ENCODE measurements around the gene FOXP4. TPM values are rescaled to one million over a fixed set of nuclear protein-coding genes. Genes with fewer than 3 reads are reported as not detected.

Gene FOXP4
- total and polyA plus RNA-seq, 2 donors (not counting 1 experiment from before 2014, with no cell fraction given), result 0.81 to 1.8 TPM

DNA sequence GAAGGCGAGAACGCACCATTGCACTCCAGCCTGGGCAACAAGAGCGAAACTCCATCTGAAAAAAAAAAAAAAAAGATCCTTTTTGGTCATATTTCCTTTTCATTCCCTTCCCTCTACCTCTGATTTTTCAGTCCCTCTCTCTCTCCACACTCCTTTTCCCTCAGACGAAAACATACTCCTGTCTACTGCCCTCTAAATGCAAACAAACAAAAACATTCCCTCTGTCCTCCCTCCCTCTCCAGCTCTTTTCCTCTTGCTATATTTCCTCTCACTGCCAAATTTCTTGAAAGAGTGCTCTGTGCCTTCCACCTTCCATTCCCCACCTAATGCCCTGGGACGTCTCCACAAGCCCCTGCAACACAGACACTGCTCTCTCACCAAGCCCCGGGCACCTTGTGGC, 77.1 kb downstream of the FOXP4 start:
- TF ChIP-seq, protein P1, sequence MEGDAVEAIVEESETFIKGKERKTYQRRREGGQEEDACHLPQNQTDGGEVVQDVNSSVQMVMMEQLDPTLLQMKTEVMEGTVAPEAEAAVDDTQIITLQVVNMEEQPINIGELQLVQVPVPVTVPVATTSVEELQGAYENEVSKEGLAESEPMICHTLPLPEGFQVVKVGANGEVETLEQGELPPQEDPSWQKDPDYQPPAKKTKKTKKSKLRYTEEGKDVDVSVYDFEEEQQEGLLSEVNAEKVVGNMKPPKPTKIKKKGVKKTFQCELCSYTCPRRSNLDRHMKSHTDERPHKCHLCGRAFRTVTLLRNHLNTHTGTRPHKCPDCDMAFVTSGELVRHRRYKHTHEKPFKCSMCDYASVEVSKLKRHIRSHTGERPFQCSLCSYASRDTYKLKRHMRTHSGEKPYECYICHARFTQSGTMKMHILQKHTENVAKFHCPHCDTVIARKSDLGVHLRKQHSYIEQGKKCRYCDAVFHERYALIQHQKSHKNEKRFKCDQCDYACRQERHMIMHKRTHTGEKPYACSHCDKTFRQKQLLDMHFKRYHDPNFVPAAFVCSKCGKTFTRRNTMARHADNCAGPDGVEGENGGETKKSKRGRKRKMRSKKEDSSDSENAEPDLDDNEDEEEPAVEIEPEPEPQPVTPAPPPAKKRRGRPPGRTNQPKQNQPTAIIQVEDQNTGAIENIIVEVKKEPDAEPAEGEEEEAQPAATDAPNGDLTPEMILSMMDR (conservative IDR thresholded peaks at IDR 0.05 in 1 of 2, IDR thresholded peaks at IDR 0.05 in 1 of 2; ENCODE audit: low read depth in 1 of 2, low read length in 2 of 2), result no peak
- TF ChIP-seq EZH2 (IDR thresholded peaks at IDR 0.05; ENCODE audit: low read length, missing control alignments), result no peak
- Histone ChIP-seq H3K4me1 (ENCODE audit: control insufficient read depth, extremely low read depth, insufficient read depth, low read length) (no peaks in the 10 kb centered on the region), H3K36me3 (ENCODE audit: control insufficient read depth, insufficient read depth, low read length) (no peaks in the 10 kb centered on the region), H3K79me2 (ENCODE audit: control insufficient read depth, insufficient read depth, low read length) (no peaks in the 10 kb centered on the region), H3K27ac (ENCODE audit: insufficient read depth, low read length) (no peak overlapping the region), H3K27me3 (ENCODE audit: control insufficient read depth, insufficient read depth, low read length) (no peaks in the 10 kb centered on the region), H3K9ac (ENCODE audit: insufficient read depth, low read length) (no peak overlapping the region), H2AFZ (ENCODE audit: low read length) (no peak overlapping the region), H3K9me3 (ENCODE audit: control insufficient read depth, insufficient read depth, low read depth, low read length) (no peaks in the 10 kb centered on the region), H3K4me3 (replicated peaks in 1 of 4; ENCODE audit: control extremely low read depth in 1 of 4, insufficient read depth in 1 of 4, low read depth in 3 of 4, low read length in 4 of 4) (no peak overlapping the region), H4K20me1 (ENCODE audit: control insufficient read depth, extremely low read depth, insufficient read depth, low read length) (no peaks in the 10 kb centered on the region), H3K4me2 (ENCODE audit: extremely low read depth, insufficient read depth, low read length) (no peak overlapping the region)
- DNase-seq (ENCODE audit: low read depth in 2 of 2), result no peak

GRCh38 chr6:41624621-41625380, 78.6 kb downstream of the FOXP4 start:
- no peak for DNase-seq (ENCODE audit: low read depth in 2 of 2)
- TF ChIP-seq, protein P1 (conservative IDR thresholded peaks at IDR 0.05 in 1 of 2, IDR thresholded peaks at IDR 0.05 in 1 of 2; ENCODE audit: low read depth in 1 of 2, low read length in 2 of 2), result no peak
- TF ChIP-seq EZH2 (IDR thresholded peaks at IDR 0.05; ENCODE audit: low read length, missing control alignments), result no peak
- no peaks in the 10 kb centered on the region for H3K9me3 ChIP-seq (ENCODE audit: control insufficient read depth, insufficient read depth, low read depth, low read length)
- H3K36me3 ChIP-seq (ENCODE audit: control insufficient read depth, insufficient read depth, low read length), result no peaks in the 10 kb centered on the region
- no peak overlapping the region for H2AFZ ChIP-seq (ENCODE audit: low read length)
- no peak overlapping the region for H3K27ac ChIP-seq (ENCODE audit: insufficient read depth, low read length)
- H3K79me2 ChIP-seq (ENCODE audit: control insufficient read depth, insufficient read depth, low read length), result no peaks in the 10 kb centered on the region
- no peaks in the 10 kb centered on the region for H3K4me1 ChIP-seq (ENCODE audit: control insufficient read depth, extremely low read depth, insufficient read depth, low read length)
- no peaks in the 10 kb centered on the region for H4K20me1 ChIP-seq (ENCODE audit: control insufficient read depth, extremely low read depth, insufficient read depth, low read length)
- H3K4me2 ChIP-seq (ENCODE audit: extremely low read depth, insufficient read depth, low read length), result no peak overlapping the region
- H3K27me3 ChIP-seq (ENCODE audit: control insufficient read depth, insufficient read depth, low read length), result no peaks in the 10 kb centered on the region
- H3K4me3 ChIP-seq (replicated peaks in 1 of 4; ENCODE audit: control extremely low read depth in 1 of 4, insufficient read depth in 1 of 4, low read depth in 3 of 4, low read length in 4 of 4), result no peak overlapping the region
- H3K9ac ChIP-seq (ENCODE audit: insufficient read depth, low read length), result no peak overlapping the region

- H3K4me1 ChIP-seq (ENCODE audit: control insufficient read depth, extremely low read depth, insufficient read depth, low read length), result no peaks in the 10 kb centered on the region
- no peak for DNase-seq (ENCODE audit: low read depth in 2 of 2)
- TF ChIP-seq EZH2 (IDR thresholded peaks at IDR 0.05; ENCODE audit: low read length, missing control alignments), result no peak
- TF ChIP-seq, protein P1 (conservative IDR thresholded peaks at IDR 0.05 in 1 of 2, IDR thresholded peaks at IDR 0.05 in 1 of 2; ENCODE audit: low read depth in 1 of 2, low read length in 2 of 2), result no peak
- no peaks in the 10 kb centered on the region for H4K20me1 ChIP-seq (ENCODE audit: control insufficient read depth, extremely low read depth, insufficient read depth, low read length)
- H3K4me3 ChIP-seq (replicated peaks in 1 of 4; ENCODE audit: control extremely low read depth in 1 of 4, insufficient read depth in 1 of 4, low read depth in 3 of 4, low read length in 4 of 4), result no peak overlapping the region
- no peak overlapping the region for H3K9ac ChIP-seq (ENCODE audit: insufficient read depth, low read length)
- no peak overlapping the region for H3K4me2 ChIP-seq (ENCODE audit: extremely low read depth, insufficient read depth, low read length)
- H3K27me3 ChIP-seq (ENCODE audit: control insufficient read depth, insufficient read depth, low read length), result no peaks in the 10 kb centered on the region
- H3K27ac ChIP-seq (ENCODE audit: insufficient read depth, low read length), result no peak overlapping the region
- H3K9me3 ChIP-seq (ENCODE audit: control insufficient read depth, insufficient read depth, low read depth, low read length), result no peaks in the 10 kb centered on the region
- H3K36me3 ChIP-seq (ENCODE audit: control insufficient read depth, insufficient read depth, low read length), result no peaks in the 10 kb centered on the region
- H3K79me2 ChIP-seq (ENCODE audit: control insufficient read depth, insufficient read depth, low read length), result no peaks in the 10 kb centered on the region
- H2AFZ ChIP-seq (ENCODE audit: low read length), result no peak overlapping the region
Observed at GRCh38 chr6:41625442-41625841, 79.3 kb downstream of the FOXP4 start.

Measured in fibroblast of lung (primary cell).